GM23248 (cell line): ENCODE results near the gene NMRK2. TPM values are rescaled to one million over a fixed set of nuclear protein-coding genes. Genes with fewer than 3 reads are reported as not detected.
A peak's percentile ranks its signal among the peaks of the same experiment; 100 is the strongest.

Experiments used
- DNase-seq: peaks from one replicate; pipeline ENCODE4 v3.0.0-alpha.2; 2015
- H2AFZ ChIP-seq: fragments of 200-600 bp; sonication (generic); 2 replicates; pipeline ENCODE4 v1.6.1; 2016; ENCODE audit warnings: antibody characterized with exemption
- H3F3A ChIP-seq: fragments of 200-600 bp; sonication (generic); 2 replicates; pipeline ENCODE4 v1.6.1; 2016; ENCODE audit warnings: mild to moderate bottlenecking, antibody characterized with exemption, mixed run types; ENCODE audit not compliant: insufficient read depth
- H3K27ac ChIP-seq: fragments of 200-600 bp; sonication (generic); 2 replicates; pipeline ENCODE4 v1.5.1; 2016; ENCODE audit warnings: mild to moderate bottlenecking
- H3K27me3 ChIP-seq: fragments of 200-600 bp; sonication (generic); replicated peaks from 2 replicates; pipeline ENCODE4 v1.6.1; 2016; ENCODE audit warnings: mild to moderate bottlenecking; ENCODE audit not compliant: insufficient read depth
- H3K36me3 ChIP-seq: fragments of 200-600 bp; sonication (generic); 2 replicates; pipeline ENCODE4 v1.6.1; 2016; ENCODE audit warnings: low read depth, mild to moderate bottlenecking
- H3K4me1 ChIP-seq: fragments of 200-600 bp; sonication (generic); 2 replicates; pipeline ENCODE4 v1.6.1; 2016; ENCODE audit warnings: mild to moderate bottlenecking; ENCODE audit not compliant: insufficient read depth
- H3K4me2 ChIP-seq: fragments of 200-600 bp; sonication (generic); one replicate; pipeline ENCODE4 v1.6.1; 2016; ENCODE audit warnings: mild to moderate bottlenecking; ENCODE audit not compliant: unreplicated experiment
- H3K4me3 ChIP-seq: fragments of 200-600 bp; sonication (generic); 2 replicates; pipeline ENCODE4 v1.5.1; 2016; ENCODE audit warnings: mild to moderate bottlenecking
- H3K79me2 ChIP-seq: fragments of 200-600 bp; sonication (generic); 2 replicates; pipeline ENCODE4 v1.6.1; 2016; ENCODE audit warnings: mild to moderate bottlenecking; ENCODE audit not compliant: insufficient read depth
- H3K9ac ChIP-seq: fragments of 200-600 bp; sonication (generic); 2 replicates; pipeline ENCODE4 v1.6.1; 2016; ENCODE audit warnings: mild to moderate bottlenecking
- H3K9me2 ChIP-seq: fragments of 200-600 bp; sonication (generic); 2 replicates; pipeline ENCODE4 v1.6.1; 2016; ENCODE audit warnings: mixed run types, mild to moderate bottlenecking, moderate library complexity; ENCODE audit not compliant: insufficient read depth
- H3K9me3 ChIP-seq: fragments of 200-600 bp; sonication (generic); one replicate; pipeline ENCODE4 v1.6.1; 2017; ENCODE audit warnings: low read depth
- H4K20me1 ChIP-seq: fragments of 200-600 bp; sonication (generic); 2 replicates; pipeline ENCODE4 v1.6.0; 2016; ENCODE audit not compliant: insufficient read depth
- EZH2 ChIP-seq: fragments of 200-600 bp; sonication (generic); IDR thresholded peaks from 2 replicates; pipeline ENCODE4 v1.6.1; 2018; ENCODE audit warnings: antibody characterized with exemption, mild to moderate bottlenecking; ENCODE audit not compliant: insufficient read depth, poor library complexity, severe bottlenecking
- EZH2phosphoT487 ChIP-seq: fragments of 200-600 bp; sonication (generic); IDR thresholded peaks from 2 replicates; pipeline ENCODE4 v1.6.1; 2018; ENCODE audit warnings: antibody characterized with exemption, moderate library complexity, mild to moderate bottlenecking, low read depth; ENCODE audit not compliant: insufficient read depth
- WGBS, 2 experiments: methylation state at CpG; one replicate each; pipeline ENCODE4 v1.1.6; 2015 to 2017; ENCODE audit warnings: low lambda C conversion rate in 2 of 2, low coverage in 1 of 2; ENCODE audit errors: missing lambda C conversion rate in 2 of 2; 5-methylcytosine and 5-hydroxymethylcytosine counted together
- in situ Hi-C: fragments of 300-500 bp; cut with MboI; formaldehyde crosslinking; loops from 2 replicates; pipeline ENCODE4 v1.15.0; 2020
- microRNA counts: library from miRNA; unstranded; fragments of <30 nt; microRNA quantifications from one replicate; lab custom pipeline; 2016
- microRNA-seq: library from miRNA; unstranded; fragments of <30 nt; microRNA quantifications from one replicate; pipeline ENCODE4, GENCODE V29; 2016; ENCODE audit warnings: borderline number of aligned reads
- polyA plus RNA-seq: library from polyadenylated mRNA; unstranded; fragments of >200 nt; fragmentation: Nextera tagmentation; extraction: Ambion mirVana; gene quantifications from 2 replicates; pipeline ENCODE4 v1.2.1, GENCODE V29; 2016
- small RNA-seq: library from RNA; depleted of rRNA; stranded (forward); fragments of <200 nt; gene quantifications from one replicate; pipeline ENCODE3, GENCODE V24; 2014; ENCODE audit warnings: low read depth, low replicate concordance
- total RNA-seq: library from RNA; depleted of rRNA; stranded (reverse); fragments of >200 nt; shearing (Covaris generic); gene quantifications from 2 replicates; pipeline ENCODE4 v1.2.3, GENCODE V29; 2014; rRNA removed

NMRK2 gene
- total and polyA plus RNA-seq, 2 experiments from 2014 or later: not detected

GRCh38 chr19:3987619-3988371 lies 54.9 kb downstream of the NMRK2 start:
- no peaks in the 10 kb centered on the region for H3K9me3 ChIP-seq
- peak; percentile 88 for DNase-seq
- H3K79me2 ChIP-seq: peaks cover 30% of the 10 kb centered on the region
- no peaks in the 10 kb centered on the region for H3K27me3 ChIP-seq
- peaks cover 17% of the 10 kb centered on the region; the same call in 1 of the 2 replicates for H3K36me3 ChIP-seq
- in situ Hi-C loops: no loop called here
- 12 to 15% methylated on average over 29 to 30 of the region's 30 CpGs for WGBS, 2 experiments
- peaks cover 23% of the 10 kb centered on the region for H3F3A ChIP-seq
- peak overlapping the region; percentile 97 for H3K4me3 ChIP-seq
- peaks cover 19% of the 10 kb centered on the region for H3K4me1 ChIP-seq
- H3K9ac ChIP-seq: peak overlapping the region; percentile 77
- peak overlapping the region; percentile 40 for H3K27ac ChIP-seq
- peak overlapping the region; percentile 85 for H3K4me2 ChIP-seq
- TF ChIP-seq EZH2 (no peak), EZH2phosphoT487 (no peak)
- peaks cover 10% of the 10 kb centered on the region; the same call in 1 of the 2 replicates for H4K20me1 ChIP-seq
- H2AFZ ChIP-seq: peak overlapping the region; percentile 71
- H3K9me2 ChIP-seq: no peaks in the 10 kb centered on the region

- Histone ChIP-seq H3K4me3 (no peak overlapping the region), H3K9ac (no peak overlapping the region), H3K27ac (no peak overlapping the region), H3K79me2 (0 out of 2 replicates have a peak, but pooled peaks cover 2% of the 10 kb centered on the region), H3K4me2 (no peak overlapping the region), H3K4me1 (peaks cover 17% of the 10 kb centered on the region), H3F3A (peaks cover 9% of the 10 kb centered on the region; the same call in 1 of the 2 replicates), H3K9me2 (no peaks in the 10 kb centered on the region), H3K9me3 (no peaks in the 10 kb centered on the region), H4K20me1 (no peaks in the 10 kb centered on the region), H3K36me3 (no peaks in the 10 kb centered on the region), H3K27me3 (no peaks in the 10 kb centered on the region), H2AFZ (peak overlapping the region; percentile 86)
- in situ Hi-C loops: no loop called here
- TF ChIP-seq EZH2phosphoT487: no peak
- TF ChIP-seq EZH2: no peak
- no peak for DNase-seq
- 72 to 85% methylated on average over 3 of the region's 3 CpGs for WGBS, 2 experiments
Observed at GRCh38 chr19:3990815-3991117, 57.9 kb downstream of the NMRK2 start.

MicroRNA genes within 50 kb of the gene (microRNA counts, 767-probe panel; counts per million panel counts)
- microRNA hsa-miR-637 (lab: Ali Mortazavi, UCI): 447 counts per million, percentile 86 among the panel's probes with 10 or more counts

Small RNAs within 50 kb of the gene (microRNA-seq; reads per million reads assigned to microRNA genes)
- gene MIR637: not detected

Small RNAs within 50 kb of the gene (small RNA-seq; reads per million reads assigned to genes)
- not detected for gene RN7SL202P
- 19.6 reads per million, percentile 89 among the genes with 10 or more reads in this experiment for gene SNORD37

Other genes with a start within 250 kb of the NMRK2 start
- gene PIP5K1C, start 232.6 kb upstream of the NMRK2 start, total RNA-seq: 34.0 and 43.1 TPM in 2 replicates
- gene PIP5K1C, start 232.6 kb upstream of the NMRK2 start, polyA plus RNA-seq: 31.2 and 33.5 TPM in 2 replicates
- not detected in 2 replicates for gene TJP3, start 224.7 kb upstream of the NMRK2 start, total RNA-seq
- not detected in 2 replicates for gene TJP3, start 224.7 kb upstream of the NMRK2 start, polyA plus RNA-seq
- 28.3 and 40.0 TPM in 2 replicates for gene APBA3, start 171.4 kb upstream of the NMRK2 start, total RNA-seq
- gene APBA3, start 171.4 kb upstream of the NMRK2 start, polyA plus RNA-seq: 16.9 and 18.9 TPM in 2 replicates
- gene MRPL54, start 170.4 kb upstream of the NMRK2 start, total RNA-seq: 18.5 and 57.9 TPM in 2 replicates
- gene MRPL54, start 170.4 kb upstream of the NMRK2 start, polyA plus RNA-seq: 73.0 and 74.1 TPM in 2 replicates
- not detected in 2 replicates for gene RAX2, start 160.8 kb upstream of the NMRK2 start, total RNA-seq
- gene RAX2, start 160.8 kb upstream of the NMRK2 start, polyA plus RNA-seq: not detected in 2 replicates
- gene MATK, start 146.7 kb upstream of the NMRK2 start, total RNA-seq: not detected in 2 replicates
- not detected in 2 replicates for gene MATK, start 146.7 kb upstream of the NMRK2 start, polyA plus RNA-seq
- not detected in 2 replicates for gene ZFR2, start 64.0 kb upstream of the NMRK2 start, total RNA-seq
- not detected in 2 replicates for gene ZFR2, start 64.0 kb upstream of the NMRK2 start, polyA plus RNA-seq
- not detected in 2 replicates for gene ATCAY, start 52.4 kb upstream of the NMRK2 start, total RNA-seq
- gene ATCAY, start 52.4 kb upstream of the NMRK2 start, polyA plus RNA-seq: not detected in 2 replicates
- 167 and 194 TPM in 2 replicates for gene DAPK3, start 38.0 kb downstream of the NMRK2 start, total RNA-seq
- gene DAPK3, start 38.0 kb downstream of the NMRK2 start, polyA plus RNA-seq: 47.6 and 51.1 TPM in 2 replicates
- gene EEF2, start 52.4 kb downstream of the NMRK2 start, total RNA-seq: 2,755 and 2,906 TPM in 2 replicates
- gene EEF2, start 52.4 kb downstream of the NMRK2 start, polyA plus RNA-seq: 326 and 331 TPM in 2 replicates
- 16.8 and 21.0 TPM in 2 replicates for gene PIAS4, start 74.7 kb downstream of the NMRK2 start, total RNA-seq
- gene PIAS4, start 74.7 kb downstream of the NMRK2 start, polyA plus RNA-seq: 6.9 and 9.1 TPM in 2 replicates
- 33.6 and 41.3 TPM in 2 replicates for gene ZBTB7A, start 133.8 kb downstream of the NMRK2 start, total RNA-seq
- gene ZBTB7A, start 133.8 kb downstream of the NMRK2 start, polyA plus RNA-seq: 17.8 and 20.6 TPM in 2 replicates
- gene MAP2K2, start 191.1 kb downstream of the NMRK2 start, total RNA-seq: 162 and 212 TPM in 2 replicates
- gene MAP2K2, start 191.1 kb downstream of the NMRK2 start, polyA plus RNA-seq: 32.3 and 47.0 TPM in 2 replicates
- gene CREB3L3, start 220.6 kb downstream of the NMRK2 start, total RNA-seq: not detected in 2 replicates
- not detected in 2 replicates for gene CREB3L3, start 220.6 kb downstream of the NMRK2 start, polyA plus RNA-seq
- gene SIRT6, start 249.5 kb downstream of the NMRK2 start, total RNA-seq: 12.0 and 14.4 TPM in 2 replicates
- 19.6 and 20.0 TPM in 2 replicates for gene SIRT6, start 249.5 kb downstream of the NMRK2 start, polyA plus RNA-seq
- gene ANKRD24, start 249.6 kb downstream of the NMRK2 start, total RNA-seq: 0.54 and 3.3 TPM in 2 replicates
- gene ANKRD24, start 249.6 kb downstream of the NMRK2 start, polyA plus RNA-seq: 0.14 and 0.46 TPM in 2 replicates